ENCODE measurements around the gene SMIM21.

Gene SMIM21

GRCh38 chr18:75467851-75468250, 40.3 kb upstream of the SMIM21 start:
- DNase-seq: no peak
- no peaks in the 10 kb centered on the region for H3K4me1 ChIP-seq (ENCODE audit: control extremely low read depth in 1 of 4, control insufficient read depth in 4 of 4, insufficient read depth in 4 of 4, low read length in 3 of 4)
- H3K27ac ChIP-seq (ENCODE audit: insufficient read depth in 1 of 2, low read depth in 1 of 2, low read length in 2 of 2, poor library complexity in 1 of 2, severe bottlenecking in 2 of 2): no peak overlapping the region
- no peaks in the 10 kb centered on the region for H3K36me3 ChIP-seq (ENCODE audit: control insufficient read depth in 4 of 4, insufficient read depth in 4 of 4, low read length in 3 of 4)
- ChIA-PET CTCF (no interaction called here), POLR2A (no interaction called here)
- 100% methylated on average over 2 of the region's 5 CpGs for WGBS (ENCODE audit: insufficient coverage)
- H3K9me3 ChIP-seq (ENCODE audit: control extremely low read depth in 1 of 5, control insufficient read depth in 4 of 5, insufficient read depth in 2 of 5, low read depth in 1 of 5, low read length in 4 of 5): no peaks in the 10 kb centered on the region
- no peak overlapping the region for H3K4me3 ChIP-seq (ENCODE audit: control insufficient read depth in 1 of 7, extremely low read depth in 1 of 7, insufficient read depth in 4 of 7, low read depth in 2 of 7, low read length in 6 of 7)
- peaks cover 0 to 7% (median 0%) of the 10 kb centered on the region in 5 experiments for H3K27me3 ChIP-seq (replicated peaks in 2 of 5; ENCODE audit: control insufficient read depth in 4 of 5, insufficient read depth in 5 of 5, low read length in 4 of 5)

GRCh38 chr18:75467281-75467795, 39.8 kb upstream of the SMIM21 start:
- Histone ChIP-seq H3K27me3 (replicated peaks in 2 of 5; ENCODE audit: control insufficient read depth in 4 of 5, insufficient read depth in 5 of 5, low read length in 4 of 5) (peaks cover 0 to 7% (median 0%) of the 10 kb centered on the region in 5 experiments), H3K36me3 (ENCODE audit: control insufficient read depth in 4 of 4, insufficient read depth in 4 of 4, low read length in 3 of 4) (no peaks in the 10 kb centered on the region), H3K4me3 (ENCODE audit: control insufficient read depth in 1 of 7, extremely low read depth in 1 of 7, insufficient read depth in 4 of 7, low read depth in 2 of 7, low read length in 6 of 7) (no peak overlapping the region), H3K27ac (ENCODE audit: insufficient read depth in 1 of 2, low read depth in 1 of 2, low read length in 2 of 2, poor library complexity in 1 of 2, severe bottlenecking in 2 of 2) (no peak overlapping the region), H3K4me1 (ENCODE audit: control extremely low read depth in 1 of 4, control insufficient read depth in 4 of 4, insufficient read depth in 4 of 4, low read length in 3 of 4) (no peaks in the 10 kb centered on the region), H3K9me3 (ENCODE audit: control extremely low read depth in 1 of 5, control insufficient read depth in 4 of 5, insufficient read depth in 2 of 5, low read depth in 1 of 5, low read length in 4 of 5) (no peaks in the 10 kb centered on the region)
- ChIA-PET POLR2A (no interaction called here), CTCF (no interaction called here)
- DNase-seq: no peak
- WGBS (ENCODE audit: insufficient coverage): 98% methylated on average over 12 of the region's 12 CpGs

- H3K4me1 ChIP-seq (ENCODE audit: control extremely low read depth in 1 of 4, control insufficient read depth in 4 of 4, insufficient read depth in 4 of 4, low read length in 3 of 4): no peaks in the 10 kb centered on the region
- CTCF ChIA-PET: no interaction called here
- H3K27ac ChIP-seq (ENCODE audit: insufficient read depth in 1 of 2, low read depth in 1 of 2, low read length in 2 of 2, poor library complexity in 1 of 2, severe bottlenecking in 2 of 2): no peak overlapping the region
- H3K36me3 ChIP-seq (ENCODE audit: control insufficient read depth in 4 of 4, insufficient read depth in 4 of 4, low read length in 3 of 4): no peaks in the 10 kb centered on the region
- H3K4me3 ChIP-seq (ENCODE audit: control insufficient read depth in 1 of 7, extremely low read depth in 1 of 7, insufficient read depth in 4 of 7, low read depth in 2 of 7, low read length in 6 of 7): no peak overlapping the region
- POLR2A ChIA-PET: no interaction called here
- WGBS (ENCODE audit: insufficient coverage): 99% methylated on average over 11 of the region's 13 CpGs
- no peak for DNase-seq
- peaks cover 0 to 5% (median 2%) of the 10 kb centered on the region in 5 experiments for H3K9me3 ChIP-seq (ENCODE audit: control extremely low read depth in 1 of 5, control insufficient read depth in 4 of 5, insufficient read depth in 2 of 5, low read depth in 1 of 5, low read length in 4 of 5)
- peaks cover 0 to 10% (median 0%) of the 10 kb centered on the region in 5 experiments for H3K27me3 ChIP-seq (replicated peaks in 2 of 5; ENCODE audit: control insufficient read depth in 4 of 5, insufficient read depth in 5 of 5, low read length in 4 of 5)
Measured at GRCh38 chr18:75464356-75464755, 36.9 kb upstream of the SMIM21 start.

- Histone ChIP-seq H3K36me3 (ENCODE audit: control insufficient read depth in 4 of 4, insufficient read depth in 4 of 4, low read length in 3 of 4) (no peaks in the 10 kb centered on the region), H3K9me3 (ENCODE audit: control extremely low read depth in 1 of 5, control insufficient read depth in 4 of 5, insufficient read depth in 2 of 5, low read depth in 1 of 5, low read length in 4 of 5) (peaks cover 0 to 15% (median 7%) of the 10 kb centered on the region in 5 experiments), H3K27ac (ENCODE audit: insufficient read depth in 1 of 2, low read depth in 1 of 2, low read length in 2 of 2, poor library complexity in 1 of 2, severe bottlenecking in 2 of 2) (no peak overlapping the region), H3K4me1 (ENCODE audit: control extremely low read depth in 1 of 4, control insufficient read depth in 4 of 4, insufficient read depth in 4 of 4, low read length in 3 of 4) (no peaks in the 10 kb centered on the region), H3K27me3 (replicated peaks in 2 of 5; ENCODE audit: control insufficient read depth in 4 of 5, insufficient read depth in 5 of 5, low read length in 4 of 5) (peaks cover 0 to 7% (median 0%) of the 10 kb centered on the region in 5 experiments), H3K4me3 (ENCODE audit: control insufficient read depth in 1 of 7, extremely low read depth in 1 of 7, insufficient read depth in 4 of 7, low read depth in 2 of 7, low read length in 6 of 7) (no peak overlapping the region)
- CTCF ChIA-PET: no interaction called here
- 81% methylated on average over 5 of the region's 10 CpGs for WGBS (ENCODE audit: insufficient coverage)
- no peak for DNase-seq
- POLR2A ChIA-PET: no interaction called here
Measured at GRCh38 chr18:75462178-75462832, 34.8 kb upstream of the SMIM21 start.

- ChIA-PET CTCF (no interaction called here), POLR2A (no interaction called here)
- DNase-seq: peak in 2 of 3 donors; percentile 9 to 24
- H3K27me3 ChIP-seq (replicated peaks in 2 of 5; ENCODE audit: control insufficient read depth in 4 of 5, insufficient read depth in 5 of 5, low read length in 4 of 5): peaks cover 6 to 47% (median 19%) of the 10 kb centered on the region in 5 experiments
- 3% methylated on average over 19 of the region's 19 CpGs for WGBS (ENCODE audit: insufficient coverage)
- no peak overlapping the region for H3K27ac ChIP-seq (ENCODE audit: insufficient read depth in 1 of 2, low read depth in 1 of 2, low read length in 2 of 2, poor library complexity in 1 of 2, severe bottlenecking in 2 of 2)
- H3K9me3 ChIP-seq (ENCODE audit: control extremely low read depth in 1 of 5, control insufficient read depth in 4 of 5, insufficient read depth in 2 of 5, low read depth in 1 of 5, low read length in 4 of 5): peaks cover 0 to 18% (median 7%) of the 10 kb centered on the region in 5 experiments
- H3K36me3 ChIP-seq (ENCODE audit: control insufficient read depth in 4 of 4, insufficient read depth in 4 of 4, low read length in 3 of 4): no peaks in the 10 kb centered on the region
- H3K4me3 ChIP-seq (ENCODE audit: control insufficient read depth in 1 of 7, extremely low read depth in 1 of 7, insufficient read depth in 4 of 7, low read depth in 2 of 7, low read length in 6 of 7): peak overlapping the region in 6 of 7 experiments; percentile 47 to 74 (median 64)
- peaks cover 3 to 16% (median 14%) of the 10 kb centered on the region in 4 experiments for H3K4me1 ChIP-seq (ENCODE audit: control extremely low read depth in 1 of 4, control insufficient read depth in 4 of 4, insufficient read depth in 4 of 4, low read length in 3 of 4)
Measured at GRCh38 chr18:75456199-75456631, 28.7 kb upstream of the SMIM21 start.

GRCh38 chr18:75455249-75456198, 28.0 kb upstream of the SMIM21 start:
- Histone ChIP-seq H3K36me3 (ENCODE audit: control insufficient read depth in 4 of 4, insufficient read depth in 4 of 4, low read length in 3 of 4) (no peaks in the 10 kb centered on the region), H3K27ac (ENCODE audit: insufficient read depth in 1 of 2, low read depth in 1 of 2, low read length in 2 of 2, poor library complexity in 1 of 2, severe bottlenecking in 2 of 2) (no peak overlapping the region), H3K9me3 (ENCODE audit: control extremely low read depth in 1 of 5, control insufficient read depth in 4 of 5, insufficient read depth in 2 of 5, low read depth in 1 of 5, low read length in 4 of 5) (peaks cover 0 to 18% (median 7%) of the 10 kb centered on the region in 5 experiments), H3K4me3 (ENCODE audit: control insufficient read depth in 1 of 7, extremely low read depth in 1 of 7, insufficient read depth in 4 of 7, low read depth in 2 of 7, low read length in 6 of 7) (peak overlapping the region in 6 of 7 experiments; percentile 47 to 74 (median 64)), H3K27me3 (replicated peaks in 2 of 5; ENCODE audit: control insufficient read depth in 4 of 5, insufficient read depth in 5 of 5, low read length in 4 of 5) (peaks cover 8 to 48% (median 19%) of the 10 kb centered on the region in 5 experiments), H3K4me1 (ENCODE audit: control extremely low read depth in 1 of 4, control insufficient read depth in 4 of 4, insufficient read depth in 4 of 4, low read length in 3 of 4) (peaks cover 3 to 16% (median 14%) of the 10 kb centered on the region in 4 experiments)
- 9% methylated on average over 70 of the region's 84 CpGs for WGBS (ENCODE audit: insufficient coverage)
- ChIA-PET CTCF (interaction anchor here (1.5 kb wide), 1 partner anchor 13 kb away, joined by 5 read pairs; no protein-coding TSS in a partner anchor), POLR2A (no interaction called here)
- peak; percentile 9 to 43 (median 28) for DNase-seq
